Endothelial cell of umbilical vein (primary cell): ENCODE results near the gene SH3PXD2A.

ENCODE experiments used
- CTCF ChIP-seq, 2 donors: IDR thresholded peaks; 1 replicate in 1 of 2; 2 replicates in 1 of 2; pipeline ENCODE4 v1.5.1; 2011; ENCODE audit warnings: low read length in 2 of 2, mild to moderate bottlenecking in 2 of 2, moderate library complexity in 2 of 2, control low read depth in 1 of 2, inconsistent platforms in 1 of 2, low read depth in 1 of 2; ENCODE audit not compliant: insufficient read depth in 1 of 2; ENCODE audit errors: extremely low read depth in 1 of 2
- EZH2 ChIP-seq: IDR thresholded peaks from 2 replicates; pipeline ENCODE4 v1.6.1; 2012; ENCODE audit warnings: borderline replicate concordance, low read depth, mild to moderate bottlenecking, moderate library complexity, low read length, inconsistent platforms; ENCODE audit not compliant: severe bottlenecking
- MYC ChIP-seq: IDR thresholded peaks from one replicate; pipeline ENCODE4 v1.6.1; 2011; ENCODE audit warnings: mild to moderate bottlenecking, low read depth, low read length
- POLR2A ChIP-seq: IDR thresholded peaks from 2 replicates; pipeline ENCODE4 v1.6.1; 2012; ENCODE audit warnings: low read depth, mild to moderate bottlenecking, control low read depth, low read length

GRCh38 chr10:103693812-103694205 is 161.6 kb downstream of the SH3PXD2A start:
- no peak for TF ChIP-seq POLR2A
- no peak for TF ChIP-seq CTCF (IDR thresholded peaks at IDR 0.05; ENCODE audit: extremely low read depth in 1 of 2, insufficient read depth in 1 of 2, low read depth in 1 of 2, low read length in 2 of 2)
- no peak for TF ChIP-seq EZH2
- no peak for TF ChIP-seq MYC
